Fibroblast of skin of right quadriceps (primary cell): ENCODE data around the gene CXCL12.

ENCODE experiments used
- DNase-seq: peaks from one replicate; pipeline ENCODE4 v3.0.0-alpha.2; 2013

Gene CXCL12

GRCh38 chr10:44362866-44363711, 21.8 kb downstream of the CXCL12 start:
- no peak for DNase-seq

GRCh38 chr10:44361109-44361508, 23.8 kb downstream of the CXCL12 start:
- no peak for DNase-seq

- no peak for DNase-seq
These were observed 26.7 kb downstream of the CXCL12 start for GRCh38 chr10:44358080-44358771.

DNA sequence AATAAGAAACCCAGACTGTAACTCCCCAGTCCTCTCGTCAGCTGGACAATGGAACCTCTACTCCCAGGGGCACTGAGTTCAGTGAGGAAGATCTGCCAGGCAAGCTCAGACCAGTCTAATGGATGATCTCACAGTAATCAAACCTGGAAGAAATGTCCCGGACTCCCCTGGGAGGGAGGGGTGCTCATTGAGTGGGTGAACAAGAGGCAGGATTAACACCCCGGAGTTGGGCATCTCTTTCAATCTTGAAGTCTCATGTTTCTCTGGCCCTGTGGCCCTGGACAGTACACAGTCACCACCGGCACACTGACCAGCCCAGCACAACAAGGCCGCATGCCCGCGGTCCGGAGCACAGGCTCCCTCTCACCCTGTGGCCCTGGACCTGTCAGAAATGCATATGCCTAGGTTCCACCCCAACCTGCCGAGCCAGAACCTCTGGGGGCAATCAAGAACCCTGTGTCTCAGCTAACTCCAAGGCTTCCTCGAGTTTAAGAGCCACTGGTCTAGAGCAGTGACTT, 27.8 kb downstream of the CXCL12 start:
- no peak for DNase-seq

DNA sequence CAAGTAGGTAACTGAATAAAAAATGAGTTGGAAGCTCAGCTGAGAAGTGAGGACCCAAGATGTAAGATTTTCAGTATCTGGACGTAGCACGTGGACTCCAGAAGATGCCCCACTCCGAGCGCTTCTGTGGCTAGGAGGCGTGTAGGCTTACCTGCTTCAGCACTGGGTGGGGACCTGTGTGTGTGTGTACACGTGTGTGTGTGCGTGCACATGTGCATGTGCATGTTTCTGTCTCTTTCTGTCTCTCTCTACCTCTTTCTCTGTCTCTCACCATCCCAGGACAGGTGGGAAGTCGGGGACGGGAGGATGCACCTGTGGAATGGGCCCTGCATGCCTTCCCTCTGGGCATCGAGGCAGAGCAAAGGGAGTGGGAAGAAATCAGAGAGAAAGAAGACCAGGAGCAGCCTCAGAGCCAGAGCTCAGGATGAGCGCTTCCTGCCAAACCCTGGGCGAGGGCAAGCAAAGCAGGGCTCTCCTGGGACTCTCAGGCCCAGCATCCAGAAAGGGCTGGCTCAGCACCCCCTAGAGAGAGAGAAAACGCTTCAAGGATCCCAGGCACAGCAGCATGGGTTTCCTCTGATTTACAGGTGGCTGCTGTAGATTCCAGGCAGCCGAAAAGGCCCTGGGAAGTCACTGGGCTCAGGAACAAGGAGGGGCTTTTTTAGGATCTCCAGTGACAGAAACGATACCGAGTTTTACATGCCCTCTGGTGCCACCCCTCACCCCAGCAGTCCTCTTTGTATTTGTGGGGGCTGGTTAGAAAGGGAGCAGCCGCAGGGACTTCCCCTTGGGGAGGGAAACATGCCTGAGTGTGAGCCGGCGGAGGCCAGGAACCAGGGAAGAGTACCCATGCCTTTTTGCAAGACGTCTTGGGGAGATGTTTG, 28.5 kb downstream of the CXCL12 start:
- no peak for DNase-seq

DNA sequence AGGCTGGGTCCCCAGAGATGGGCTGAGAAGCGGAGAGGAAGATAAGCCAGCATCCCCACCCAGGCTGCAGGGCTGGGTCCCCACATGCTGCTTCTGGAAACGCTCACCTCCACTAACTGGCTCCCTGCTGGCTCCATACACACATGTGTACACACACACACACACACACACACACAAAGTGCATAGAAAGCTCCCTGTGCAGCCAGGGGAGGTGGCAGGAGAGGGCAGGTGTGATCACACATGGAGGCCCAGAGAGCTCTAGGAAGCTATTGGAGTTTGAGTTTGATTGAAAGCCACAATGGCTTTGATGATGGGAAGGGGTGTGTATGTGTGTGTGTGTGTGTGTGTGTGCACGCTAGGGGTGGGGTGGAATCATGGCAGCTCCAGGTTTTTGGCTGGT, 29.3 kb downstream of the CXCL12 start:
- DNase-seq: no peak

GRCh38 chr10:44354771-44355170, 30.1 kb downstream of the CXCL12 start:
- no peak for DNase-seq

GRCh38 chr10:44353721-44354120, 31.2 kb downstream of the CXCL12 start:
- no peak for DNase-seq

- DNase-seq: no peak
These were observed 31.8 kb downstream of the CXCL12 start for GRCh38 chr10:44353128-44353390.

DNA sequence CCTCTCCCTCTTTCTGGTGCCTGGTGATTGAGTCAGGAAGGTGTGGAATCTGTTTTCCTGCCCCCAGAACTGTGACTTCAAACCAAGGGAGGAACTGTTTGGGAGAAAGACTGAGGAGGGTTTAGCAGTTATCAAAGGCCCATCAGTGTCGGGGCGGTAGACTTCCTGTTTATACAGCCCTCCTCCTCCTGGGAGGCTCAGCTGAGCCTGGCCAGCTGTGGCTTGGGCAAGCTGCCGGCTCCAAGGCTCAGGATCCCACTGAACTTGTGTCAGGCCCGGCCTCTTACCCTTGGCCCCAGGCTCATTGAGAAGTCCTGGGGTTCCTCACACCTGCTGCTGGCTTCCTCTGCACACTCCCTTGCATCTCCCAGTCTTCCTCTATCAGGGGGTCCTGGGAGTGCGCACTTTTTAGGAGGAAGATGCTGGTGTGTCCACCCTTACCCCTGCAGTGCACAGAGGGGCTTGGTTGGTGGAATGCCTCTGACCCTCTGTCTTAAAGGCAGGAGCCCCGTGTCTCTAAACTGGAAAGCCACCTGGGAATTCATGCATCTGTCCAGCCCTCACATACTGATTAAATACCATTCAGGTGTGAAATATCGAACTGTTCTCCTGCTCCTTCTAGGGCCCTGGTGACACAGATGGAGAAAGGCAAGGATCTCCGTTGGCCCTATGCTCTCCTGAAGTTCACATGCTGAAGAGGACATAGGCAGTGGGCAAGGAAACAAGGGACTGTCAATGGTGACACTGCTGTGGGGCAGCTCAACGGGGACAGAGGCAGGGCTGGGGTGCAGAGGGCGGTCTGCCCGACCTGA, 32.4 kb downstream of the CXCL12 start:
- peak; percentile 31 for DNase-seq

DNA sequence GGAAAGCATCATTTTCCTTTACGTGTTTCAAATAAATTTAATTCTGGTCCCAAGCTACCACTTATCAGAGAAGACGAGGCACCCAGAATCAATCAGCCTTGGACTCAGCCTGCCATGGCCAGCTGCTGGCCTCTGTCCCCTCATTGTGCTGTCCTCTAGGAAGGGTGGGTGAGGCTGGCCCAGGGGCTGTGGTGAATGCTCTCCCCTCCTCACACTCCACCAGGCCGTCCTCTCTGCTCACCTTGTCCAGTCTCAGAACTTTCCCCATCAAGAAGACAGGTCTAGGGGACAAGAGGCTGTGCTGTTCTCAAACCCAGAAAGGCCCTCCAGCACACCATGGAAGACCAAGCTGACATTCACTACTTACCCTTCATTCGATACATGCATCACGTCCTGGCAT, 36.4 kb downstream of the CXCL12 start:
- DNase-seq: no peak

DNA sequence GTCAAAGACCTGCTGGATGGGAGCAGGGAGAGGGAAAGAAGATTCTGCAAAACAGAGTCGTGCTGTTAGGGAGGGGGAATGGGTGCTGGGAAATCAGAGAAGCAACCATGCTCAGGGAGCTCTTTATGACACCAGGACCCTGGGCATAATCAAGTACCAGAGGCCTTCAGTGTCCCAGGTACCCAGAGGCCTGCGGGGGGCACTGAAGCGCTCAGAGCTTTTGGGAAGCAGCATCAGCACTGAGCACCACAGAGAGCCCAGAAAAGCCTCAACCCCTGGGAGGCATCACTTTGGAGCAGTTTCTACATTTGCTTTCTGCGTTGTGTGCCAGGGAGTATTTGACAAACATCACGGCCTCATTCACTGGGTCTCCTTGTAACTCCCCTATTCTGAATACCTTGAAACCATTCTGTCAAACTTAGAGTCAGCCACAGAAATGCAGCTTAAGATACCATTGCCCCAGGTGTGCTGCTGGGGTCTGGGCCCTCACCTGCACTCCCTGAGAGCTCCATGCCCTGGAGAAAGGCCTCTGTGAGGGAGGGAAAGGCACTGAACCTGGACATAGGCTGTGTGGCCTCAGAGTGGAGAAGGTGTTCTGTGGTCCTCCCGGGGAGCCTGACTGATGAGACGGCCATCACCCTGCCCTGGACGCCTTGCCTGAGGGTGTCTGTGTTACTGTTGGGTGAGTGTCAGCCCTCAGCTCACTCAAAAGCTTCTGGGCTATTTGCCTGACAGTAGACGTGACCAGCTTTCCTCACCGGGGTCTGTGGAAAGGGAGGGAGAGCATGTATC, 37.1 kb downstream of the CXCL12 start:
- no peak for DNase-seq

DNA sequence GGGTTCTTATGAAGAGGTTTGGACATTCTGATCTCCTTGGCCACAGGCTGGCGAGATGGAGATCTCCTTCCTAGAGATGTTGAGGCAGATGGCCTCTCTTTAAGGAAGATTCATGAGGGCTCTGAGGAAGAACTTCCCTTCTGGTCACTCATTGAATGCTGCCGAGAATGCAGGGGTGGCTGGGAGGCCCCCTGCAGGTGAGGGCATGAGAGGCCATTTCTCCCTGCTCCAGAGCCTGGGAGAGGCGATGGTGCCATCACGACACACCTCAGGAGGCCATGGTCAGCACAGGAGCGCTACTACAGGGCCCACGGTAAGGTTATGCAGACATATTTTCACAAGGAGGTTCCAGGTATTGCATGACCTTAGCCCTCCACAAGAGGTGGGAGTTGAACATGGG, 40.2 kb downstream of the CXCL12 start:
- DNase-seq: no peak

GRCh38 chr10:44343843-44344242, 41.1 kb downstream of the CXCL12 start:
- DNase-seq: no peak

DNA sequence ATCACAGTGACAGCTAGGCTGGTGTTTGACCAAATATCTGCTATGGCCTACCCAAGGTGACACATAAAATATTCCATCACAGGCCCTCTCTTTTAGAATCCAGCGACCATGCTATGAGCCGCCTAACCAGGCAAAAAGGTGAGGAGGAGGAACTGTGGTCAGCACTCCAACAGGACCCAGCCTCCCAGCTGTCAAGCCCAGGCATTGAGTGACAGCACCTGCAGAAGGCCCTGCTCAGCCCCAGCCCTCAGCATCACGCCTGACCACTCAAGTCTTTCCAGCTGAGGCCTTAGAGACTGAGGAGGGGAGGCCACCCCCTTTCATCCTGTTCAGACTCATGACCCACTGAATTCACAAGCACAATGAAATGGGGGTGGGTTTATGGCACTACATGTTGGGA, 43.0 kb downstream of the CXCL12 start:
- no peak for DNase-seq

- DNase-seq: no peak
These were observed 44.3 kb downstream of the CXCL12 start for GRCh38 chr10:44340557-44340956.

DNA sequence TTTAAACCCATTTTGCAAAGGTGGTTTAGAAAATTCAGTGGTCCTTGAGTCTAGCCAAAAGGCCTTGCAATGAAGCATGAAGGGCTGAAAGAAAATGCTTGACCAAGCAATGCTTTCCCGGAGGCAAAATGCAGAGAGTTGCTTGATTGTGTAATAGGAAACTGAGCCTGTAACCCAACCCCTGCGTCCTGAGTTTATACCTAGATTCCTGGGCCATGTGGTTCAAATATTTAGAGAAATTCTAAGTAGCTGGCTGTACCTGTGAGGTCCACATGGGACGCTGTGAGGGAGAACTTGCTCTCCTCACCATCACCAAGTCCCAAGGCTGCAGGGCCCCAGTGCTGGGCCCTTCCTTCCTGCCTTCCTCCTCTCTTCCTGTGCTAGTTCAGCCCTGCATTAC, 45.7 kb downstream of the CXCL12 start:
- DNase-seq: peak; percentile 11

DNA sequence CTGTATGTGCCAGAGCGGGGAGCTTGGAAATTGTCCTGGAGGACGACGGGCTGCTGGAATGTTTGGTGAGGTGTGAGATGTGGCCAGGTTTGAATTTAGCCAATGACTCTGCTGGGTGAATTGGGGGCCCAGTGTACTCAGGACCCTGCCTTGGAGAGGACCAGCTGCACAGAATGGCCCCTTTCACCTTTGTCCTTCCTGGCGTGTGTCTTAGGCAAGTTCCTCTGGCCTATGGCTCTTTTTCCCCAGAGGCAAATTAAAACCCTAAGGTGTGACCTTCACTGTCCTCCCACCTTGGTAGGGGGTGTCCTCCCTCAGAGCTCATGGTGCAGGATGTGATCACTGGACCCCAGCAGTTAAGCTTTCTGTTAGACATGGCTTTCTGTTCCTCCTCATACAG, 47.8 kb downstream of the CXCL12 start:
- no peak for DNase-seq

DNA sequence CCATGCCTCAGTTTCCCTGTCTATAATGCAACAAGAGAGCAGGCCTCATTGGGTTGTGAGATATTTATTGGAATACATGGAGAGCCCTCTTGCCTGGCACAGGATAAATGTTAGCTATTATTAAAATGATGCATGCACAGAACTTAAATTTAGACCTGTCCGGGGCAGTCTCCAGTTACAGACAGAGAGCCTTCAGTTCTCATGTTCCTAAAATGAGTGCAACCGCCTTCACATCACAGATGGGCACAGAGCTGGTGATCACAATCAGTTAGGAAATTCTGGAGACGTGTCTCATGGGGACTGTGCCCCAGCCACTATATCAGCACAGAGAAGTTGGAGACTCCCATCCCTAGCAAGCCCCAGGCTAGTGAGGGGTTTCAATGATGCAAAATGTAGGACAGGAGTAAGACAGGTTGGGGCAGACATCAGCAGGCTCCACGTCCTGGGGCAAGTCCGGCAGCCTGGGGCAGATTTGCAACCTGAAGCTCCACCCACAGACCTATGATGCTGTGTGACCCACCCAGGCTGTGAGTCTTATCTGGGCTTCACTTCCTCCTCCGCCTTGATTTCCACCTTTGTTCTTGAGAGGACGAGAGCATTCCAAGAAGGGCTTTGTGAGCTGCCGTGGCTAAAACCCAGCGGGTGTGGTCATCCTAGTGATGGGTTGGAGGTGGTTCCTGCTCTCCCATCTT, 49.4 kb downstream of the CXCL12 start:
- no peak for DNase-seq

DNA sequence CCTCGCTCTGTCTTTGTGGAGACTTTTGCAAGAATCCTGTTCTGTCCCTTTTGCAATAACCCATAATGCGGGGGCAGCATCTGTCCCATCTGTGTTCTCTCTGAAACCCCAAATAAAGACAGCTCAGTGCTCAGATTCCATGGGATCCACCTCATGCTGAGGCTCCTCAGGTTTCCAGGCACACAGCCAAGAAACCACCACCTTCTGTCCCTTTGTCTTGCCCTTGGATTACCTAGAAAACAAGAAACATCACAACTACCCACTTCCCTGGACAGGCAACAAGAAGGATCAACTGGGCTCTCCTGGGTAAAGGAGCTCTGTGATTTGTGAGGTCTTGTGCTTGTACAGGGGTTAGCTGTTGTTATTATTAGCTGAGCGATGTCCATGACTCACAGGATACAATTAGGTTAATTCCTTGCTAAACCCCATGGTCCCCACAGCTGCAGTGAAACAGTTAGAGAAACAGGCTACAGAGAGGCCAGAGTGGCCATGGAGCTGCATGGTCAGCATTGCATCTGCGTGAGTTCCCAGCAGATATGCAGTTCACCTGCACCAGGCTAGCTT, 50.2 kb downstream of the CXCL12 start:
- DNase-seq: peak; percentile 69

- DNase-seq: no peak
These were observed 50.8 kb downstream of the CXCL12 start for GRCh38 chr10:44334091-44334490.
